H9 (cell line): ENCODE data around the gene HMOX1. TPM values are rescaled to one million over a fixed set of nuclear protein-coding genes. Genes with fewer than 3 reads are reported as not detected.

Experiments
- DNase-seq: peaks from one replicate; pipeline ENCODE4 v3.0.0-alpha.2; 2017
- H2AFZ ChIP-seq: one replicate; pipeline ENCODE4 v1.6.1; 2013; ENCODE audit warnings: mild to moderate bottlenecking, low read length, control low read depth, moderate library complexity
- H2AK5ac ChIP-seq: 2 replicates; pipeline ENCODE4 v1.6.1; 2013; ENCODE audit warnings: low read length, control low read depth, mixed read lengths; ENCODE audit not compliant: insufficient read length
- H2BK120ac ChIP-seq: one replicate; pipeline ENCODE4 v1.6.1; 2013; ENCODE audit warnings: low read depth, mild to moderate bottlenecking, low read length, control low read depth, inconsistent platforms; ENCODE audit not compliant: poor library complexity, severe bottlenecking
- H2BK12ac ChIP-seq: 2 replicates; pipeline ENCODE4 v1.6.1; 2013; ENCODE audit warnings: low read length, control low read depth, mixed read lengths, low read depth; ENCODE audit not compliant: insufficient read length
- H2BK15ac ChIP-seq: 2 replicates; pipeline ENCODE4 v1.6.1; 2013; ENCODE audit warnings: low read depth, low read length, control low read depth
- H2BK20ac ChIP-seq: one replicate; pipeline ENCODE4 v1.6.1; 2013; ENCODE audit warnings: low read depth, mild to moderate bottlenecking, low read length, control low read depth, inconsistent platforms; ENCODE audit not compliant: poor library complexity, severe bottlenecking
- H2BK5ac ChIP-seq: 2 replicates; pipeline ENCODE4 v1.6.1; 2013; ENCODE audit warnings: low read length, control low read depth, mixed read lengths; ENCODE audit not compliant: insufficient read length
- H3K14ac ChIP-seq: 2 replicates; pipeline ENCODE4 v1.6.1; 2013; ENCODE audit warnings: low read length, control low read depth; ENCODE audit not compliant: insufficient read depth
- H3K18ac ChIP-seq: 2 replicates; pipeline ENCODE4 v1.6.1; 2013; ENCODE audit warnings: low read depth, mild to moderate bottlenecking, mixed read lengths, low read length, control low read depth; ENCODE audit not compliant: insufficient read length
- H3K23ac ChIP-seq: 2 replicates; pipeline ENCODE4 v1.6.1; 2013; ENCODE audit warnings: low read length, control low read depth, mixed read lengths, low read depth; ENCODE audit not compliant: insufficient read length
- H3K23me2 ChIP-seq: 2 replicates; pipeline ENCODE4 v1.6.1; 2013; ENCODE audit warnings: low read depth, mild to moderate bottlenecking, mixed read lengths, low read length, control low read depth; ENCODE audit not compliant: insufficient read length, poor library complexity, severe bottlenecking
- H3K27ac ChIP-seq: 2 replicates; pipeline ENCODE4 v1.5.1; 2013; ENCODE audit warnings: low read length, control low read depth, mixed read lengths, low read depth; ENCODE audit not compliant: insufficient read length
- H3K27me3 ChIP-seq: 2 replicates; pipeline ENCODE4 v1.6.1; 2013; ENCODE audit warnings: low read length, control low read depth, inconsistent platforms; ENCODE audit not compliant: insufficient read depth
- H3K4ac ChIP-seq: 2 replicates; pipeline ENCODE4 v1.6.1; 2013; ENCODE audit warnings: low read depth, mild to moderate bottlenecking, control low read depth, inconsistent platforms, low read length, moderate library complexity
- H3K4me1 ChIP-seq: 2 replicates; pipeline ENCODE4 v1.6.1; 2013; ENCODE audit warnings: low read length, control low read depth, inconsistent platforms; ENCODE audit not compliant: insufficient read depth
- H3K4me2 ChIP-seq: 2 replicates; pipeline ENCODE4 v1.6.1; 2013; ENCODE audit warnings: low read length, control low read depth, mixed read lengths; ENCODE audit not compliant: insufficient read length, insufficient read depth
- H3K56ac ChIP-seq: 2 replicates; pipeline ENCODE4 v1.6.1; 2013; ENCODE audit warnings: low read depth, mild to moderate bottlenecking, mixed read lengths, low read length, control low read depth; ENCODE audit not compliant: insufficient read length
- H3K79me1 ChIP-seq: 2 replicates; pipeline ENCODE4 v1.6.1; 2013; ENCODE audit warnings: low read depth, mild to moderate bottlenecking, moderate library complexity, low read length, control low read depth, inconsistent platforms; ENCODE audit not compliant: insufficient read depth, poor library complexity, severe bottlenecking
- H3K79me2 ChIP-seq: 2 replicates; pipeline ENCODE4 v1.6.1; 2013; ENCODE audit warnings: low read length, control low read depth, inconsistent platforms; ENCODE audit not compliant: insufficient read depth
- H3K9ac ChIP-seq: 2 replicates; pipeline ENCODE4 v1.6.1; 2013; ENCODE audit warnings: low read length, control low read depth, mixed read lengths; ENCODE audit not compliant: insufficient read length; ENCODE audit errors: extremely low read depth
- H3K9me3 ChIP-seq: one replicate; pipeline ENCODE4 v1.6.1; 2013; ENCODE audit warnings: low read depth, low read length, inconsistent platforms; ENCODE audit not compliant: control insufficient read depth
- H3T11ph ChIP-seq: one replicate; pipeline ENCODE4 v1.6.1; 2013; ENCODE audit warnings: mild to moderate bottlenecking, low read length, control low read depth, inconsistent platforms
- H4K20me1 ChIP-seq: one replicate; pipeline ENCODE4 v1.6.1; 2013; ENCODE audit not compliant: control insufficient read depth, insufficient read length, insufficient read depth
- H4K5ac ChIP-seq: 2 replicates; pipeline ENCODE4 v1.6.1; 2013; ENCODE audit warnings: low read depth, mild to moderate bottlenecking, mixed read lengths, low read length, control low read depth; ENCODE audit not compliant: insufficient read length
- H4K8ac ChIP-seq: replicated peaks from 2 replicates; pipeline ENCODE4 v1.6.1; 2013; ENCODE audit warnings: low read length, control low read depth, mixed read lengths, low read depth; ENCODE audit not compliant: insufficient read length
- H4K91ac ChIP-seq: 2 replicates; pipeline ENCODE4 v1.6.1; 2013; ENCODE audit warnings: low read depth, mild to moderate bottlenecking, moderate library complexity, mixed read lengths, low read length, control low read depth; ENCODE audit not compliant: insufficient read length
- H3K27ac Mint-ChIP-seq, 3 experiments: 2 replicates in 2 of 3; 3 replicates in 1 of 3; pipeline ENCODE4 v1.8.0; 2020 to 2021; ENCODE audit warnings: mixed read lengths in 3 of 3, mild to moderate bottlenecking in 1 of 3, moderate library complexity in 1 of 3
- H3K27me3 Mint-ChIP-seq: 2 replicates; pipeline ENCODE4 v1.8.0; 2021; ENCODE audit warnings: low read depth, mild to moderate bottlenecking, moderate library complexity, mixed read lengths
- H3K36me3 Mint-ChIP-seq, 3 experiments: 2 replicates in 2 of 3; 3 replicates in 1 of 3; pipeline ENCODE4 v1.8.0; 2020 to 2021; ENCODE audit warnings: low read depth in 3 of 3, mixed read lengths in 3 of 3; ENCODE audit not compliant: insufficient read depth in 1 of 3
- H3K4me1 Mint-ChIP-seq, 2 experiments: 2 replicates each; pipeline ENCODE4 v1.8.0; 2020; ENCODE audit warnings: mixed read lengths in 2 of 2
- H3K4me3 Mint-ChIP-seq, 2 experiments: 2 replicates in 1 of 2; 3 replicates in 1 of 2; pipeline ENCODE4 v1.8.0; 2020 to 2021; ENCODE audit warnings: mild to moderate bottlenecking in 2 of 2, mixed read lengths in 2 of 2, moderate library complexity in 1 of 2
- H3K9me3 Mint-ChIP-seq, 2 experiments: 2 replicates in 1 of 2; 3 replicates in 1 of 2; pipeline ENCODE4 v1.8.0; 2020; ENCODE audit warnings: mild to moderate bottlenecking in 2 of 2, mixed read lengths in 2 of 2, moderate library complexity in 1 of 2
- CTCF ChIP-seq: fragments of 200-600 bp; sonication (generic); conservative IDR thresholded peaks from 3 replicates; pipeline ENCODE4 v1.8.0; 2021; ENCODE audit warnings: antibody characterized with exemption, mild to moderate bottlenecking
- WGBS: extraction: QIAGEN DNeasy Blood & Tissue Kit; methylation state at CpG from one replicate; pipeline ENCODE4 v1.1.7; 2013; ENCODE audit warnings: missing lambda C conversion rate, low lambda C conversion rate, mixed read lengths; ENCODE audit not compliant: insufficient read length; ENCODE audit errors: extremely low coverage; 5-methylcytosine and 5-hydroxymethylcytosine counted together
- total RNA-seq: library from RNA; stranded (reverse); gene quantifications from 2 replicates; pipeline ENCODE4 v1.2.1, GENCODE V29; 2021

The HMOX1 gene
- total RNA-seq, 1 experiment from 2014 or later, result 22.7 TPM

GRCh38 chr22:35383679-35384071 lies 2.8 kb downstream of the HMOX1 start:
- no peak for DNase-seq
- peaks cover 7% of the 10 kb centered on the region for H3K23me2 ChIP-seq
- WGBS, result no CpG with 5 or more reads among the region's 3 CpGs
- Mint-ChIP-seq H3K36me3 (peaks cover 3 to 39% (median 4%) of the 10 kb centered on the region in 3 experiments; a peak in 5 of 7 replicates), H3K9me3 (no peaks in the 10 kb centered on the region; a peak in 1 of 5 replicates), H3K4me3 (no peak overlapping the region), H3K4me1 (peaks cover 24 to 29% of the 10 kb centered on the region in 2 experiments), H3K27me3 (peaks cover 1% of the 10 kb centered on the region; the same call in 1 of the 2 replicates), H3K27ac (no peak overlapping the region)
- H2BK12ac ChIP-seq, result no peak overlapping the region
- no peak overlapping the region for H2BK15ac ChIP-seq
- no peak overlapping the region for H3K9ac ChIP-seq
- no peak overlapping the region for H4K5ac ChIP-seq
- no peak for TF ChIP-seq CTCF
- no peaks in the 10 kb centered on the region; the same call in 1 of the 2 replicates for H3K4me1 ChIP-seq
- no peak overlapping the region for H4K8ac ChIP-seq
- no peak overlapping the region for H3T11ph ChIP-seq
- no peaks in the 10 kb centered on the region for H3K79me1 ChIP-seq
- H3K23ac ChIP-seq, result no peak overlapping the region
- no peak overlapping the region for H2BK120ac ChIP-seq
- no peak overlapping the region for H2AK5ac ChIP-seq
- no peak overlapping the region for H3K4ac ChIP-seq
- H3K4me2 ChIP-seq, result no peak overlapping the region
- no peak overlapping the region for H3K56ac ChIP-seq
- H3K79me2 ChIP-seq, result no peaks in the 10 kb centered on the region
- no peaks in the 10 kb centered on the region for H3K27me3 ChIP-seq
- H4K20me1 ChIP-seq, result no peaks in the 10 kb centered on the region
- no peaks in the 10 kb centered on the region for H3K9me3 ChIP-seq
- H3K27ac ChIP-seq, result no peak overlapping the region
- no peak overlapping the region for H3K18ac ChIP-seq
- no peak overlapping the region for H2AFZ ChIP-seq
- no peak overlapping the region for H3K14ac ChIP-seq
- H4K91ac ChIP-seq, result no peak overlapping the region
- H2BK5ac ChIP-seq, result no peak overlapping the region
- no peak overlapping the region for H2BK20ac ChIP-seq
